GM21619 (cell line): ENCODE results near the gene UFSP1.

Experiments
- ATAC-seq: cut with Tn5 transposase; IDR thresholded peaks from one replicate; pipeline ENCODE4 v1.9.1; 2021; ENCODE audit not compliant: unreplicated experiment

UFSP1 gene

GRCh38 chr7:100895956-100896731, 6.6 kb upstream of the UFSP1 start:
- ATAC-seq, result no peak

- ATAC-seq, result no peak
Observed at GRCh38 chr7:100895701-100895955, 6.1 kb upstream of the UFSP1 start, which contains the start of gene ACHE. ACHE (minus strand) TSS chr7:100895888; CDS start chr7:100894232, 1,656 bp downstream.

GRCh38 chr7:100894860-100895700, 5.6 kb upstream of the UFSP1 start:
- ATAC-seq, result no peak

GRCh38 chr7:100893910-100894721, 4.6 kb upstream of the UFSP1 start:
- no peak for ATAC-seq

GRCh38 chr7:100893318-100893895, 3.9 kb upstream of the UFSP1 start:
- ATAC-seq, result no peak

GRCh38 chr7:100892364-100893317, 3.1 kb upstream of the UFSP1 start:
- ATAC-seq, result no peak

GRCh38 chr7:100891568-100892247, 2.2 kb upstream of the UFSP1 start:
- no peak for ATAC-seq

GRCh38 chr7:100890653-100891567, 1.4 kb upstream of the UFSP1 start:
- ATAC-seq, result no peak

GRCh38 chr7:100888291-100888987, 1.1 kb downstream of the UFSP1 start:
- no peak for ATAC-seq

GRCh38 chr7:100887516-100888290, 1.8 kb downstream of the UFSP1 start:
- ATAC-seq, result no peak

GRCh38 chr7:100886936-100887515, 2.5 kb downstream of the UFSP1 start:
- no peak for ATAC-seq

GRCh38 chr7:100886142-100886935, 3.2 kb downstream of the UFSP1 start:
- no peak for ATAC-seq

GRCh38 chr7:100885440-100886141, 3.9 kb downstream of the UFSP1 start:
- ATAC-seq, result no peak

GRCh38 chr7:100884736-100885439, 4.6 kb downstream of the UFSP1 start:
- no peak for ATAC-seq
